GM12864 (cell line): ENCODE data around the gene B4GALNT2.
"Not testable (repeated sequence)": the region's sequence is repeated elsewhere in the genome, so short reads cannot be mapped to it uniquely, and the experiment has no call there.

Experiments used
- DNase-seq: peaks from one replicate; pipeline ENCODE4 v3.0.0-alpha.2; 2011; ENCODE audit warnings: low read depth
- H3K4me3 ChIP-seq: 2 replicates; pipeline ENCODE4 v1.5.1; 2011; ENCODE audit warnings: mild to moderate bottlenecking, low read depth, low read length, control low read depth
- CTCF ChIP-seq: IDR thresholded peaks from 2 replicates; pipeline ENCODE4 v1.5.1; 2011; ENCODE audit warnings: low read depth, mild to moderate bottlenecking, moderate library complexity, low read length, control low read depth, inconsistent platforms; ENCODE audit errors: missing control alignments

B4GALNT2 gene

GRCh38 chr17:49120166-49120565 is 12.4 kb upstream of the B4GALNT2 start:
- DNase-seq: no peak
- H3K4me3 ChIP-seq: no peak overlapping the region
- TF ChIP-seq CTCF: no peak

- DNase-seq: no peak
- TF ChIP-seq CTCF: no peak
Observed at GRCh38 chr17:49121696-49122292, 10.8 kb upstream of the B4GALNT2 start.

GRCh38 chr17:49122566-49122965 is 10.0 kb upstream of the B4GALNT2 start:
- no peak overlapping the region for H3K4me3 ChIP-seq
- DNase-seq: no peak
- TF ChIP-seq CTCF: no peak

More at GRCh38 chr17:49121696-49122292, 10.8 kb upstream of the B4GALNT2 start:
- no peak overlapping the region for H3K4me3 ChIP-seq

GRCh38 chr17:49123061-49123460 is 9.5 kb upstream of the B4GALNT2 start:
- TF ChIP-seq CTCF: no peak
- H3K4me3 ChIP-seq: no peak overlapping the region
- DNase-seq: no peak

- TF ChIP-seq CTCF: no peak
- DNase-seq: no peak
- no peak overlapping the region for H3K4me3 ChIP-seq
Observed at GRCh38 chr17:49125449-49125848, 7.1 kb upstream of the B4GALNT2 start.

- not testable (repeated sequence) for H3K4me3 ChIP-seq, DNase-seq
Observed at GRCh38 chr17:49126183-49126859, 6.2 kb upstream of the B4GALNT2 start.

GRCh38 chr17:49129359-49129950 is 3.1 kb upstream of the B4GALNT2 start:
- DNase-seq, H3K4me3 ChIP-seq: not testable (repeated sequence)

GRCh38 chr17:49130891-49131290 is 1.7 kb upstream of the B4GALNT2 start:
- H3K4me3 ChIP-seq: no peak overlapping the region
- no peak for DNase-seq
- no peak for TF ChIP-seq CTCF
